ENCODE data around the gene CEBPE. TPM values are rescaled to one million over a fixed set of nuclear protein-coding genes. Genes with fewer than 3 reads are reported as not detected.
A peak's percentile ranks its signal among the peaks of the same experiment; 100 is the strongest.

Gene CEBPE
- total RNA-seq, 6 experiments from 2014 or later, result not detected

- peaks cover 4% of the 10 kb centered on the region; the same call in 1 of the 2 replicates for H3K36me3 Mint-ChIP-seq (ENCODE audit: low read depth)
- no peak for DNase-seq
- no peak for TF ChIP-seq CTCF (IDR thresholded peaks at IDR 0.05)
- no peaks in the 10 kb centered on the region; the same call in 1 of the 2 replicates for H3K27me3 Mint-ChIP-seq (ENCODE audit: insufficient read depth)
- H3K4me1 Mint-ChIP-seq (ENCODE audit: low read depth), result peaks cover 21% of the 10 kb centered on the region
- no peak overlapping the region for H3K4me3 Mint-ChIP-seq
- H3K27ac Mint-ChIP-seq, result no peak overlapping the region
- no peaks in the 10 kb centered on the region for H3K9me3 Mint-ChIP-seq
These were observed 16.9 kb downstream of the CEBPE start for GRCh38 chr14:23101986-23102625.

GRCh38 chr14:23101213-23101970, 17.7 kb downstream of the CEBPE start:
- no peak overlapping the region for H3K27ac Mint-ChIP-seq
- H3K4me3 Mint-ChIP-seq, result no peak overlapping the region
- peaks cover 28% of the 10 kb centered on the region for H3K4me1 Mint-ChIP-seq (ENCODE audit: low read depth)
- no peak for DNase-seq
- no peaks in the 10 kb centered on the region for H3K9me3 Mint-ChIP-seq
- no peaks in the 10 kb centered on the region; the same call in 1 of the 2 replicates for H3K27me3 Mint-ChIP-seq (ENCODE audit: insufficient read depth)
- H3K36me3 Mint-ChIP-seq (ENCODE audit: low read depth), result peaks cover 4% of the 10 kb centered on the region; the same call in 1 of the 2 replicates
- no peak for TF ChIP-seq CTCF (IDR thresholded peaks at IDR 0.05)

GRCh38 chr14:23099212-23099861, 19.7 kb downstream of the CEBPE start:
- Mint-ChIP-seq H3K9me3 (no peaks in the 10 kb centered on the region), H3K27me3 (ENCODE audit: insufficient read depth) (no peaks in the 10 kb centered on the region; the same call in 1 of the 2 replicates), H3K36me3 (ENCODE audit: low read depth) (peaks cover 4% of the 10 kb centered on the region; the same call in 1 of the 2 replicates), H3K4me1 (ENCODE audit: low read depth) (peaks cover 16% of the 10 kb centered on the region), H3K4me3 (no peak overlapping the region), H3K27ac (no peak overlapping the region)
- no peak for DNase-seq
- TF ChIP-seq CTCF (IDR thresholded peaks at IDR 0.05), result peak; percentile 17; the same call in 1 of the 2 replicates

- Mint-ChIP-seq H3K36me3 (ENCODE audit: low read depth) (peaks cover 9% of the 10 kb centered on the region), H3K27me3 (ENCODE audit: insufficient read depth) (no peaks in the 10 kb centered on the region), H3K4me1 (ENCODE audit: low read depth) (peaks cover 22% of the 10 kb centered on the region), H3K9me3 (no peaks in the 10 kb centered on the region), H3K4me3 (no peak overlapping the region), H3K27ac (peak overlapping the region; percentile 30; the same call in 1 of the 2 replicates)
- no peak for DNase-seq
- TF ChIP-seq CTCF (IDR thresholded peaks at IDR 0.05), result no peak
These were observed 21.3 kb downstream of the CEBPE start for GRCh38 chr14:23097786-23098185.

- Mint-ChIP-seq H3K36me3 (ENCODE audit: low read depth) (peaks cover 18% of the 10 kb centered on the region), H3K9me3 (no peaks in the 10 kb centered on the region)
These were observed 23.6 kb downstream of the CEBPE start, which contains the start of gene C14orf119 for GRCh38 chr14:23095196-23096108. TSS of gene C14orf119 (plus strand) at chr14:23095505. CDS start at chr14:23097659, 2,154 bp downstream.

More at GRCh38 chr14:23095196-23096108, 23.6 kb downstream of the CEBPE start, which contains the start of gene C14orf119:
- no peak within 1 kb of the TSS for H3K4me3 Mint-ChIP-seq
- no peak for TF ChIP-seq CTCF (IDR thresholded peaks at IDR 0.05)
- peak; percentile 100 for DNase-seq
- H3K27me3 Mint-ChIP-seq (ENCODE audit: insufficient read depth), result no peaks in the 10 kb centered on the region
- H3K4me1 Mint-ChIP-seq (ENCODE audit: low read depth), result peaks cover 36% of the 10 kb centered on the region
- H3K27ac Mint-ChIP-seq, result no peak within 1 kb of the TSS

All from HFFc6 (cell line).